HG03571 (cell line): ENCODE measurements around the gene MIS12.

ENCODE experiments used
- ATAC-seq: cut with Tn5 transposase; IDR thresholded peaks from one replicate; pipeline ENCODE4 v1.9.1; 2021; ENCODE audit not compliant: unreplicated experiment

Gene MIS12

GRCh38 chr17:5499476-5500231, 13.3 kb downstream of the MIS12 start:
- ATAC-seq, result no peak

GRCh38 chr17:5500247-5500588, 13.9 kb downstream of the MIS12 start:
- no peak for ATAC-seq

- ATAC-seq, result no peak
These were observed 14.4 kb downstream of the MIS12 start for GRCh38 chr17:5500589-5501391.

GRCh38 chr17:5501685-5502084, 15.3 kb downstream of the MIS12 start:
- ATAC-seq, result no peak

GRCh38 chr17:5502552-5502951, 16.2 kb downstream of the MIS12 start:
- no peak for ATAC-seq

GRCh38 chr17:5506307-5506706, 19.9 kb downstream of the MIS12 start:
- no peak for ATAC-seq

- ATAC-seq, result no peak
These were observed 22.4 kb downstream of the MIS12 start for GRCh38 chr17:5508810-5509209.

GRCh38 chr17:5509482-5509881, 23.1 kb downstream of the MIS12 start:
- no peak for ATAC-seq

GRCh38 chr17:5510771-5511170, 24.4 kb downstream of the MIS12 start:
- ATAC-seq, result no peak

- no peak for ATAC-seq
These were observed 25.2 kb downstream of the MIS12 start for GRCh38 chr17:5511401-5512225.

GRCh38 chr17:5513628-5514027, 27.3 kb downstream of the MIS12 start:
- no peak for ATAC-seq

GRCh38 chr17:5514976-5515375, 28.6 kb downstream of the MIS12 start:
- no peak for ATAC-seq

GRCh38 chr17:5516060-5516792, 29.9 kb downstream of the MIS12 start:
- no peak for ATAC-seq

- ATAC-seq, result no peak
These were observed 36.1 kb downstream of the MIS12 start for GRCh38 chr17:5522476-5522875.

- ATAC-seq, result no peak
These were observed 36.9 kb downstream of the MIS12 start for GRCh38 chr17:5523249-5523648.

GRCh38 chr17:5526821-5527598, 40.6 kb downstream of the MIS12 start:
- no peak for ATAC-seq

- ATAC-seq, result no peak
These were observed 41.4 kb downstream of the MIS12 start for GRCh38 chr17:5527601-5528250.

- ATAC-seq, result no peak
These were observed 44.1 kb downstream of the MIS12 start for GRCh38 chr17:5530265-5531084.

GRCh38 chr17:5531085-5531418, 44.7 kb downstream of the MIS12 start:
- no peak for ATAC-seq
